Common myeloid progenitor, CD34-positive (primary cell): Measurements from ENCODE around the gene DAPK1.

Experiments used
- CTCF ChIA-PET: fragments of 350-600 bp; sonication (Branson Sonifier 250); formaldehyde crosslinking; loops from one replicate; lab custom pipeline; 2021; ENCODE audit warnings: antibody characterized with exemption; lab: Charles Lee
- POLR2A ChIA-PET: fragments of 350-600 bp; sonication (Branson Sonifier 250); formaldehyde crosslinking; loops from one replicate; lab custom pipeline; 2021; ENCODE audit warnings: antibody characterized with exemption; lab: Charles Lee
- DNase-seq, 3 donors: peaks; one replicate each; pipeline versions ENCODE4 v3.0.0 to v3.0.0-alpha.2; 2013
- H3K27ac ChIP-seq, 2 experiments: 1 replicate in 1 of 2; 2 replicates in 1 of 2; pipeline ENCODE4 v1.7.0; 2013; ENCODE audit warnings: inconsistent platforms in 2 of 2, low read length in 2 of 2, mild to moderate bottlenecking in 2 of 2, low read depth in 1 of 2, moderate library complexity in 1 of 2; ENCODE audit not compliant: severe bottlenecking in 2 of 2, insufficient read depth in 1 of 2, poor library complexity in 1 of 2
- H3K27me3 ChIP-seq, 5 experiments: replicated peaks in 2 of 5; 1 replicate in 3 of 5; 2 replicates in 2 of 5; pipeline versions ENCODE4 v1.6.1 to v1.7.0; 2013; ENCODE audit warnings: low read length in 4 of 5, mild to moderate bottlenecking in 2 of 5, moderate library complexity in 2 of 5, inconsistent platforms in 1 of 5; ENCODE audit not compliant: insufficient read depth in 5 of 5, control insufficient read depth in 4 of 5
- H3K36me3 ChIP-seq, 4 experiments: 1 replicate in 2 of 4; 2 replicates in 2 of 4; pipeline versions ENCODE4 v1.6.1 to v1.7.0; 2013; ENCODE audit warnings: low read length in 3 of 4, control low read depth in 1 of 4, mild to moderate bottlenecking in 1 of 4; ENCODE audit not compliant: control insufficient read depth in 4 of 4, insufficient read depth in 4 of 4
- H3K4me1 ChIP-seq, 4 experiments: 1 replicate in 3 of 4; 2 replicates in 1 of 4; pipeline versions ENCODE4 v1.6.1 to v1.7.1; 2013; ENCODE audit warnings: low read length in 3 of 4, mild to moderate bottlenecking in 3 of 4, control low read depth in 1 of 4, inconsistent platforms in 1 of 4, moderate library complexity in 1 of 4; ENCODE audit not compliant: control insufficient read depth in 4 of 4, insufficient read depth in 4 of 4; ENCODE audit errors: control extremely low read depth in 1 of 4
- H3K4me3 ChIP-seq, 7 experiments: 1 replicate in 4 of 7; 2 replicates in 3 of 7; pipeline versions ENCODE4 v1.5.1 to v1.7.0; 2013; ENCODE audit warnings: mild to moderate bottlenecking in 7 of 7, low read length in 6 of 7, moderate library complexity in 6 of 7, inconsistent platforms in 2 of 7, low read depth in 2 of 7, control low read depth in 1 of 7; ENCODE audit not compliant: insufficient read depth in 4 of 7, control insufficient read depth in 1 of 7; ENCODE audit errors: extremely low read depth in 1 of 7
- H3K9me3 ChIP-seq, 5 experiments: 1 replicate in 4 of 5; 2 replicates in 1 of 5; pipeline versions ENCODE4 v1.6.1 to v1.7.1; 2013; ENCODE audit warnings: low read length in 4 of 5, mild to moderate bottlenecking in 2 of 5, inconsistent platforms in 1 of 5, low read depth in 1 of 5, moderate library complexity in 1 of 5; ENCODE audit not compliant: control insufficient read depth in 4 of 5, insufficient read depth in 2 of 5; ENCODE audit errors: control extremely low read depth in 1 of 5
- WGBS: methylation state at CpG from one replicate; pipeline ENCODE4 v1.1.5; 2013; ENCODE audit not compliant: insufficient coverage; 5-methylcytosine and 5-hydroxymethylcytosine counted together

Gene DAPK1

DNA sequence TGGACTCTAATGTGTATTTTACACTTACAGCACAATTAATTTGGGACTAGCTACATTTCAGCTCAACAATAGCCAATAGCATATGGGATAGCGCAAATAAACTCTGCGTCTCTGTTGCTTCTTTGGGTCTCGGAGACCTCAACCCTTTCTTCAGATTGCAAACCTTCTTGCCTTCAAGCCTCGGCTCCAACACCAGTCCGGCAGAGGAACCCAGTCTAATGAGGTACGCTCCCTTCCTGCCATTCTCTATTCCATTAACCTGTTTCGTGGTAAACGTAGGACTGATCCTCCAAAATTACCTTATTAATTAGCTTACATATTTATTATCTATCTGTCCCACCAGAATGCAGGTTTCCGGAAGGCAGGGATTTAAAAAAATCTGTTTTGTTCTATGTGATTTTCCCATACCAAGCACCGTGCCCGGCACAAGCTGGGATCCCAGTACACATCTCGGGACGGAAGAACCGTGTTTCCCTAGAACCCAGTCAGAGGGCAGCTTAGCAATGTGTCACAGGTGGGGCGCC lies 525 bp upstream of the DAPK1 start:
- no peaks in the 10 kb centered on the region for H3K9me3 ChIP-seq
- H3K4me3 ChIP-seq: peak overlapping the region; percentile 59 to 98 (median 87)
- H3K36me3 ChIP-seq: peaks cover 0 to 3% (median 2%) of the 10 kb centered on the region in 4 experiments
- ChIA-PET CTCF (interaction anchor here (0.7 to 3.4 kb wide), 28 partner anchors 11 to 165 kb away, joined by 3 to 27 read pairs (median 4); no protein-coding TSS in a partner anchor), POLR2A (interaction anchor here (0.6 to 1.4 kb wide), 3 partner anchors 19 to 60 kb away, joined by 3 to 4 read pairs (median 4); no protein-coding TSS in a partner anchor)
- H3K27ac ChIP-seq: peak overlapping the region in 1 of 2 experiments; percentile 87
- WGBS: 9% methylated on average over 11 of the region's 15 CpGs
- no peaks in the 10 kb centered on the region for H3K27me3 ChIP-seq
- DNase-seq: no peak
- peaks cover 31 to 77% (median 56%) of the 10 kb centered on the region in 4 experiments for H3K4me1 ChIP-seq

DNA sequence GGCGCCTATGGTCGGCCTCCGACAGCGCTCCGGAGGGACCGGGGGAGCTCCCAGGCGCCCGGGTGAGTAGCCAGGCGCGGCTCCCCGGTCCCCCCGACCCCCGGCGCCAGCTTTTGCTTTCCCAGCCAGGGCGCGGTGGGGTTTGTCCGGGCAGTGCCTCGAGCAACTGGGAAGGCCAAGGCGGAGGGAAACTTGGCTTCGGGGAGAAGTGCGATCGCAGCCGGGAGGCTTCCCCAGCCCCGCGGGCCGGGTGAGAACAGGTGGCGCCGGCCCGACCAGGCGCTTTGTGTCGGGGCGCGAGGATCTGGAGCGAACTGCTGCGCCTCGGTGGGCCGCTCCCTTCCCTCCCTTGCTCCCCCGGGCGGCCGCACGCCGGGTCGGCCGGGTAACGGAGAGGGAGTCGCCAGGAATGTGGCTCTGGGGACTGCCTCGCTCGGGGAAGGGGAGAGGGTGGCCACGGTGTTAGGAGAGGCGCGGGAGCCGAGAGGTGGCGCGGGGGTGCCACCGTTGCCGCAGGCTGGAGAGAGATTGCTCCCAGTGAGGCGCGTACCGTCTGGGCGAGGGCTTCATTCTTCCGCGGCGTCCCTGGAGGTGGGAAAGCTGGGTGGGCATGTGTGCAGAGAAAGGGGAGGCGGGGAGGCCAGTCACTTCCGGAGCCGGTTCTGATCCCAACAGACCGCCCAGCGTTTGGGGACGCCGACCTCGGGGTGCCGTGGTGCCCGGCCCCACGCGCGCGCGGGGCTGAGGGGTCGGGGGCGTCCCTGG lies 561 bp downstream of the DAPK1 start:
- POLR2A ChIA-PET: interaction anchor here (0.6 to 1.4 kb wide), 3 partner anchors 18 to 59 kb away, joined by 3 to 4 read pairs (median 4); no protein-coding TSS in a partner anchor
- WGBS: 0% methylated on average over 48 of the region's 80 CpGs
- H3K27ac ChIP-seq: peak overlapping the region; percentile 66 to 87
- DNase-seq: peak in 2 of 3 donors; percentile 52 to 70
- H3K27me3 ChIP-seq: no peaks in the 10 kb centered on the region
- H3K36me3 ChIP-seq: peaks cover 2 to 5% (median 3%) of the 10 kb centered on the region in 4 experiments
- H3K4me3 ChIP-seq: peak overlapping the region; percentile 59 to 98 (median 87)
- CTCF ChIA-PET: interaction anchor here (0.7 to 3.4 kb wide), 28 partner anchors 10 to 163 kb away, joined by 3 to 27 read pairs (median 4); no protein-coding TSS in a partner anchor
- peaks cover 42 to 79% (median 61%) of the 10 kb centered on the region in 4 experiments for H3K4me1 ChIP-seq
- H3K9me3 ChIP-seq: no peaks in the 10 kb centered on the region

DNA sequence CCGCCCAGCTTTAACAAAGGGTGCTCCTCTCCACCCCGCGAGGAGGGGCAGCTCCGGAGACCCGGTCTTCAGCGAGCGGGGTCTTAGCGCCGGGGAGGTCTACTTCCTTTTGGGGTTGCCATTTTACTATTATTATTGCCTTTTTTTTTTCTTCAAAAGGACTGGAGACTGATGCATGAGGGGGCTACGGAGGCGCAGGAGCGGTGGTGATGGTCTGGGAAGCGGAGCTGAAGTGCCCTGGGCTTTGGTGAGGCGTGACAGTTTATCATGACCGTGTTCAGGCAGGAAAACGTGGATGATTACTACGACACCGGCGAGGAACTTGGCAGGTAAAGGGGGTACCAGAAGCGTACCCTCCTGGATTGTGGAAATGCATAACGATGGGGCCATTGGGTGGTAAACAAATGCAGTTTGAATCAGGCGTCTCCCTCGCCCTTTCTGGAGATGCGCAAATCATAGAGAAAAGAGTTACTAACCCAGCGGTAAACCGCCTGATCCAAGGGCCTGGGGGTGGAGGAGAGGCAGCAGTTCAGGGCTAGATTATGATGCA lies 1.2 kb downstream of the DAPK1 start:
- CTCF ChIA-PET: interaction anchor here (0.7 to 3.4 kb wide), 14 partner anchors 9 to 163 kb away, joined by 3 to 27 read pairs (median 6); no protein-coding TSS in a partner anchor

DNA sequence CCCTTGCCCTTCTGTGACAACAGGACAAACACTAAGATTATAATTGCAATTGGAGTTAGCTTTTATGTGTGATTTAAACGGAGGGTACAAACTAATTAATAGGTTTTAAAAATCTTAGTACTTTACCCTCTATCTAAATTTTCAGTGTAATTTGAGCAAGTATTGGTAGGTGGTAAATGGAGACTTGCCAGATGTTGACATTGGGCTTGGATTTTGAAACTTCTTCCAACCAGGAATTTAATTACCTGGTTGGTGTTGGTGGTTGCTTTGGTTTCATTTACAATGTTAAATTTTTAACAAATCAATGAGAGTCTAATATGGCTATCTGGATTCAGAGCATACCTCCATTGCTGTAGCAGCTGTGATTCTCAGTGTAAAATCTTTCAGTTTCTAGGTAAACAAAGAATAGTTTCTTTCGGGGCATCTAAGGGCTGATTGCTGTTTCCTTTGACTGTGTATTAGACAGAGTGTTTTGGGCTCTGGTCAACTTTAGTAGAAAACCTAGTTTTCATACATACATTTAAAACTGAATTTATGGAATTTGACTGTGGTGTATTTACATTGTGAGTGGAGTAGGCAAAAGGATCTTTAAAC lies 1.9 kb downstream of the DAPK1 start:
- Histone ChIP-seq H3K27me3 (no peaks in the 10 kb centered on the region), H3K9me3 (no peaks in the 10 kb centered on the region), H3K36me3 (peaks cover 2 to 5% (median 3%) of the 10 kb centered on the region in 4 experiments), H3K4me3 (peak overlapping the region in 6 of 7 experiments; percentile 70 to 98 (median 90)), H3K4me1 (peaks cover 48 to 81% (median 65%) of the 10 kb centered on the region in 4 experiments), H3K27ac (peak overlapping the region; percentile 66 to 87)
- DNase-seq: no peak
- no CpG with 5 or more reads among the region's 2 CpGs for WGBS
- POLR2A ChIA-PET: interaction anchor here (1.2 kb wide), 1 partner anchor 15 kb away, joined by 3 read pairs; no protein-coding TSS in a partner anchor
- CTCF ChIA-PET: interaction anchor here (0.8 to 2.5 kb wide), 14 partner anchors 13 to 169 kb away, joined by 3 to 11 read pairs (median 4); no protein-coding TSS in a partner anchor

More for the DNA sequence above, 1.2 kb downstream of the DAPK1 start:
- POLR2A ChIA-PET: interaction anchor here (1.4 kb wide), 1 partner anchor 17 kb away, joined by 4 read pairs; no protein-coding TSS in a partner anchor
- Histone ChIP-seq H3K27me3 (no peaks in the 10 kb centered on the region), H3K36me3 (peaks cover 2 to 5% (median 3%) of the 10 kb centered on the region in 4 experiments), H3K9me3 (no peaks in the 10 kb centered on the region), H3K4me1 (peaks cover 49 to 81% (median 66%) of the 10 kb centered on the region in 4 experiments), H3K27ac (peak overlapping the region; percentile 66 to 87), H3K4me3 (peak overlapping the region; percentile 59 to 98 (median 87))
- peak in 2 of 3 donors; percentile 41 to 63 for DNase-seq
- WGBS: 2% methylated on average over 14 of the region's 26 CpGs

DNA sequence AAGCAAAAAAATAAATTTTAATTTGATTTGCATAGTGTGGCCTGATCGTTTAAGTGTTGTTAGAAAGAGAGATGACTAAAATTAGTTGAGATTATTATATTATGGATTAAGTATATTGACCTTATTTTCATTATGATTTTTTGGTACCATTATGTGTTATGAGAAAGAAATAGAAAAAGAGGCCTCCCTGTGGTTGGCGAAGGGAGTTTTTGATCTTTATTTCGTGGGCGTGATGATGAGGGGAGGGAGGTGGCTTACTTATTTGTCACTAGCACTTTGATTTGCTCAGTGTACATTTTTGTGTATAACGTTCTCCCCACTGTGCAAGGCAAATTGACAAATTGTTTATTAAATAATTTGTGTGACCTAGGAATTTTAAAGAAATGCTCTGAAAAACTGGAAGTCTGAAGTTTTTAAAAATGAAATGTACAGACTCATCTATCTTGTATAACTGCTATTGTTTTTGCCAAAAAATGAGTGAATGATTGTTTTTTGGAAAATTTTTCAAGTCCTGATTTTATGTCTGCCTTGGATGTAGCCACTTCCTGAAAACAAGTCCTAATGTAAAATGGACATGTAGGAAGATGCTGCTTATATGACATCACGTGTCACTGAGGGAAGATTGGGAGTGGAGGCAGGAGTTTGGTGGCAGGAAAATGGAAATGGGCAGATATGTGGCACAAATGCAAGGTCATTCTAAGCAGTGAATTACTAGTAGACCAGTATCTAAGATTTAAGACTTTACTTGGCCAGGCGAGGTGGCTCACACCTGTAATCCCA lies 3.0 kb downstream of the DAPK1 start:
- no peaks in the 10 kb centered on the region for H3K9me3 ChIP-seq
- ChIA-PET POLR2A (interaction anchor here (1.2 kb wide), 1 partner anchor 14 kb away, joined by 3 read pairs; no protein-coding TSS in a partner anchor), CTCF (interaction anchor here (0.8 to 2.5 kb wide), 13 partner anchors 12 to 168 kb away, joined by 3 to 11 read pairs (median 5); no protein-coding TSS in a partner anchor)
- H3K36me3 ChIP-seq: peaks cover 2 to 5% (median 4%) of the 10 kb centered on the region in 4 experiments
- H3K4me3 ChIP-seq: peak overlapping the region in 6 of 7 experiments; percentile 70 to 98 (median 90)
- 31% methylated on average over 6 of the region's 7 CpGs for WGBS
- peaks cover 47 to 82% (median 69%) of the 10 kb centered on the region in 4 experiments for H3K4me1 ChIP-seq
- peak; percentile 62 to 82 (median 76) for DNase-seq
- H3K27me3 ChIP-seq: no peaks in the 10 kb centered on the region
- peak overlapping the region; percentile 41 to 87 for H3K27ac ChIP-seq
